Activated naive CD4-positive, alpha-beta T cell treated with anti-CD3 and anti-CD28 coated beads, Interleukin-2, amount 10 ng/mL, durations not matched to agents 7 days and 5 days (primary cell): ENCODE measurements around the gene CLCNKA.
A peak's percentile ranks its signal among the peaks of the same experiment; 100 is the strongest.
"Not testable (repeated sequence)": the region's sequence is repeated elsewhere in the genome, so short reads cannot be mapped to it uniquely, and the experiment has no call there.

Experiments used
- CTCF ChIA-PET: fragments of 350-600 bp; sonication (Branson Sonifier 250); formaldehyde crosslinking; loops from one replicate; lab custom pipeline; 2021; ENCODE audit warnings: antibody characterized with exemption; lab: Charles Lee
- DNase-seq: peaks from one replicate; pipeline ENCODE4 v3.0.0-alpha.2; 2020
- H3K27ac Mint-ChIP-seq: one replicate; pipeline ENCODE4 v1.8.0; 2021; ENCODE audit warnings: mild to moderate bottlenecking, moderate library complexity, mixed read lengths
- H3K27me3 Mint-ChIP-seq: one replicate; pipeline ENCODE4 v1.8.0; 2021; ENCODE audit warnings: mild to moderate bottlenecking, mixed read lengths
- H3K36me3 Mint-ChIP-seq: one replicate; pipeline ENCODE4 v1.8.0; 2021; ENCODE audit warnings: mixed read lengths
- H3K4me1 Mint-ChIP-seq: one replicate; pipeline ENCODE4 v1.8.0; 2021; ENCODE audit warnings: mixed read lengths
- H3K4me3 Mint-ChIP-seq: one replicate; pipeline ENCODE4 v1.8.0; 2021; ENCODE audit warnings: mild to moderate bottlenecking, moderate library complexity, mixed read lengths
- H3K9me3 Mint-ChIP-seq: one replicate; pipeline ENCODE4 v1.8.0; 2021; ENCODE audit warnings: mixed read lengths

The CLCNKA gene

DNA sequence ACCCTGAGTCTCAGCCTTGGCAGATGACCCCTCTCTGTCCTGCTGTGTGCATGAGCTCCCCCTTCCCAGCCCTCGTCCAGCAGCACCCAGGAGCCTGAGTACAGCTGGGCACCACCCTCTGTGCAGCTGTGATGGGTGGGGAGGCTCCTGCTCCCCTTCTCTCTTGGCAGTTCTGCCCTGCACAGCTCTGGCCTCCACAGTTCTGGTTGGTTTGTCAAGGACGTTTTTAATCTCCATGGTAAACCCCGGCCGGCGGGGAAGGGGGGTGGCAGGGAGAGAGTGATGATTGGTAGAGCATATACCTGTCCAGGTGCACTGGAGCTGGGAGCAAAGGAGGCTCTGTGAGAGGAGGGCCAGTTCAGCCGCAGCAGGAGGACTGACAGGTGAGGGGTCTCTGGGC lies at the start of gene CLCNKA:
Gene CLCNKA (plus strand): TSS at position 356 of the 400 bp plus-strand sequence. CDS start 584 bp downstream, outside the sequence.
- no peak for DNase-seq
- Mint-ChIP-seq H3K27ac (no peak within 1 kb of the TSS), H3K9me3 (no peaks in the 10 kb centered on the region), H3K27me3 (peaks cover 47% of the 10 kb centered on the region), H3K4me3 (no peak within 1 kb of the TSS), H3K36me3 (no peaks in the 10 kb centered on the region), H3K4me1 (no peaks in the 10 kb centered on the region)
- CTCF ChIA-PET: interaction anchor here (1.1 kb wide), 1 partner anchor 11 kb away, joined by 3 read pairs; no protein-coding TSS in a partner anchor

DNA sequence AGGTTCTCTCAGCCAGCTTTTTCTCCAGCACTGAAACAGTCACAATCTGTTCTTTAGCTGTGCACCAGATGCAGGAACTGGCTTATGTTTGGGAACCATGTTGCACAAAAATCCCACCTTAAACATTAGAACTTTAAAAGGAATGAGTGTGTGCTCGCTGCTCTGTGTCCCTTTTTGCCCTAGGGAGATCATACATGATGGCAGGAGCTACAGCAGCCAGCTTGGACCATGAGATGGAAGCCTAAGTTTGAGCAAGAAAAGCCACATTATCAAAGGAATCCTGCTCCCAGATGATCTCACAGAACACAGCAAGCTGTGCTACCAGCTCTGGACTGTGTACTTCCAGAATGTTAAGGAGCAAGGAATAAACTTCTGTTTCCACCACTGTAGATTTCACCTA lies 49.4 kb upstream of the CLCNKA start:
- no peak overlapping the region for H3K27ac Mint-ChIP-seq
- peaks cover 46% of the 10 kb centered on the region for H3K36me3 Mint-ChIP-seq
- no peaks in the 10 kb centered on the region for H3K27me3 Mint-ChIP-seq
- no peak for DNase-seq
- no peak overlapping the region for H3K4me3 Mint-ChIP-seq
- peaks cover 44% of the 10 kb centered on the region for H3K4me1 Mint-ChIP-seq
- CTCF ChIA-PET: no interaction called here
- peaks cover 5% of the 10 kb centered on the region for H3K9me3 Mint-ChIP-seq

DNA sequence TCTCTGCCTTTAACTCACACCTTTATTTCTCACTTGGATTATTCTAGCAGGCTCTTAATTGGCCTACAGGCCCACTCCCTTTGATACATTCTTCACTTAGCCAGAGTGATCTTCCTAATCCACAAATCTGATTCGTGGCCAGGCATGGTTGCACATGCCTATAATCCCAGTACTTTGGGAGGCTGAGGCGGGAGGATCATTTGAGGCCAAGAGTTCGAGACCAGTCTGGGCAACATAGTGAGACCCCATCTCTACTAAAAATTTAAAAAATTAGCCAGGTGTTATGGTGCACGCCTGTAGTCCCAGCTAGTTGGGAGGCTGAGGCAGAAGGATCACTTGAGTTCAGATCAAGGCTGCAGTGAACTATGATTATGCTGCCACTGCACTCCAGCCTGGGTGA lies 48.1 kb upstream of the CLCNKA start:
- H3K36me3 Mint-ChIP-seq: peaks cover 37% of the 10 kb centered on the region
- no peak overlapping the region for H3K27ac Mint-ChIP-seq
- no peak overlapping the region for H3K4me3 Mint-ChIP-seq

DNA sequence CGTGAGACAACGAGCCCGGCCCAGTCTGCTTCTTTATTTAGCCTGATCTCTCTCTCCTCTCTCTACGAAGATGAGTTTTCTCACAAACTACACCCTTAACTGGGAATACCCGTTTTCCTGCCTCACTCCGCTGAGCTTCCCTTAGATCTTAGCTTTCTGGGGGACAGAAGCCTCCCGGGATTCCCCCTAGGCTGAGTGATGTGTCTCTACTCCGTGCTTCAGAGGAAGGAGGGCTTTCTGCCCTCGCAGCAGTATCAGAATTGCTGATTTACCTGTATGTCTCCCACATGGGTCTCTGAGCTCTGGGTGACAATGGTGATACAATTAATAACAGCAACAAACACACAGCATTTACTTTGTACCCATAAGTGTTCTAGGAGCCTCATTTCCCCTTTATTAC lies 47.0 kb upstream of the CLCNKA start:
- Mint-ChIP-seq H3K36me3 (peaks cover 32% of the 10 kb centered on the region), H3K27ac (peak overlapping the region; percentile 42), H3K4me1 (peaks cover 33% of the 10 kb centered on the region), H3K4me3 (peak overlapping the region; percentile 89), H3K27me3 (no peaks in the 10 kb centered on the region), H3K9me3 (peaks cover 5% of the 10 kb centered on the region)
- CTCF ChIA-PET: no interaction called here
- no peak for DNase-seq

More for the DNA sequence above, 48.1 kb upstream of the CLCNKA start:
- no peak for DNase-seq
- CTCF ChIA-PET: interaction anchor here (1.0 kb wide), 1 partner anchor 10 kb away, joined by 3 read pairs; no protein-coding TSS in a partner anchor
- Mint-ChIP-seq H3K9me3 (peaks cover 5% of the 10 kb centered on the region), H3K4me1 (peaks cover 33% of the 10 kb centered on the region), H3K27me3 (no peaks in the 10 kb centered on the region)

DNA sequence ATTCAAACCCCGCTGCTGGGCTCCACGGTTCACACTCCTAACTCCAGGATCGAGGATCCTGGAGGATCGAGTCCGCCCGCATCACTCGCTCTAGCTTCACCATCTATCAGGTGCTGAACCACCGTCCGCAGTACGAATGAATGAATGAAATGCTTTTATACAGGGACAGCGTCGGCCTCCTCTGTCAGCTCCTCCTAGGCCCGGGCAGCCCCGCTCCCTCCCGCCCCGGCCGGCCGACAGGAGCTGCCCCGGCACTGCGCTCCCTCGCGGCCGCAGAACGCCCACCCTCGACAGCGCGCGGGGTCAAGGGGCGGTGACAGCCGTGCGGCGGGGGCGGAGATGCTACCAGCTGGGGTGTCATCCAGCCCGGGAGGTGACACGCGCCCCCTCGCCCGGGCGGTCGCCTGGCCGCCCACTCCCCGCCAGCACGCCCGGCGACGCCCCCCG lies 46.5 kb upstream of the CLCNKA start:
- no peaks in the 10 kb centered on the region for H3K27me3 Mint-ChIP-seq
- H3K27ac Mint-ChIP-seq: peak overlapping the region; percentile 42
- DNase-seq: peak; percentile 78
- peaks cover 27% of the 10 kb centered on the region for H3K36me3 Mint-ChIP-seq
- peak overlapping the region; percentile 89 for H3K4me3 Mint-ChIP-seq
- CTCF ChIA-PET: interaction anchor here (0.5 to 1.5 kb wide), 4 partner anchors 15 to 160 kb away, joined by 3 to 10 read pairs (median 4); no protein-coding TSS in a partner anchor
- H3K4me1 Mint-ChIP-seq: peaks cover 33% of the 10 kb centered on the region
- peaks cover 5% of the 10 kb centered on the region for H3K9me3 Mint-ChIP-seq

DNA sequence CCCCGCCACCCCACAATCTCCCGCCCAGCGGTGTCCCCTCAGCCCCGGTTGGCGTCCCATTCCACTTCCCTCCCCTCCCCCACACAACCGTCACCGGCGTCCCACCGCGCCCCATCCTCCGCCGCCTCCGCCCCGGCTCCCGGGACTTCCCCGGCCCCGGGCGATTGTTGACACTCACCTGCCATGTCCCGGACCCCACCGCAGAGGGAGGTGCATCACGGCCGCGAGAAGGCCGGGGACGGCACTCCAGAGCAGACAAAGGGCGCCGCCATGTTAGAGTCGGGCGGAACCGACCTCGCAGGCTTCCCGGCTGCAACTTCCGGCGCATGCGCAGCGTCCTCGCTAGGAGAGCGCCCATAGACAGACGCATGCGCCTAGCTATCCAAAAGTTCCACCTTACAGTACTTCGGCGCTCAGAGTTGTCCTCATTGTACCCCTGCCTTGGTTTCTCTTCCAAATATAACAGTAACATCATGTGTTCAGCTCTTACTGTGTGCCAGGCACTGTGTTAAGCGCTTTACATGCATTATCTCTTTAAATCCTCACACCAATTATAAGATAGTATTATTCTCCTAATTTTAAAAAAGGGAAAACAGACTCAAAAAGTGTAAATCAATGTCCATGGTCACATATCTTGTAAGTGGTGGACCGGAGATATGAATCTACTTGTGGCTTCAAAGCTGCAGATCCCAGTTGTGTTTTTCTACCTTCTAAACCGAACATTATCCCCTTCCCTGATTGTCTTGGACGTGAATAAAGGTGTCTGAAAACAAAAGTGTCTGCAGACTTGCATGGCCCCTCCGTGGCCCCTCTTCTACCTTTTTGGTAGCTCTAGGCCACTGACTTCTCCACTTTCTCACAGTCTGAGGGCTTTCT lies 45.8 kb upstream of the CLCNKA start, which contains the start of gene ZBTB17:
Gene ZBTB17 (minus strand): TSS at position 297 of the 876 bp plus-strand sequence. CDS start 27,606 bp downstream, outside the sequence.
- peak; percentile 96 for DNase-seq
- H3K9me3 Mint-ChIP-seq: peaks cover 5% of the 10 kb centered on the region
- peak within 1 kb of the TSS; percentile 86 for H3K27ac Mint-ChIP-seq
- peaks cover 31% of the 10 kb centered on the region for H3K4me1 Mint-ChIP-seq
- H3K4me3 Mint-ChIP-seq: peak within 1 kb of the TSS; percentile 89
- H3K36me3 Mint-ChIP-seq: peaks cover 22% of the 10 kb centered on the region
- CTCF ChIA-PET: interaction anchor here (0.5 to 1.5 kb wide), 5 partner anchors 16 to 161 kb away, joined by 3 to 10 read pairs (median 4); no protein-coding TSS in a partner anchor
- H3K27me3 Mint-ChIP-seq: no peaks in the 10 kb centered on the region

DNA sequence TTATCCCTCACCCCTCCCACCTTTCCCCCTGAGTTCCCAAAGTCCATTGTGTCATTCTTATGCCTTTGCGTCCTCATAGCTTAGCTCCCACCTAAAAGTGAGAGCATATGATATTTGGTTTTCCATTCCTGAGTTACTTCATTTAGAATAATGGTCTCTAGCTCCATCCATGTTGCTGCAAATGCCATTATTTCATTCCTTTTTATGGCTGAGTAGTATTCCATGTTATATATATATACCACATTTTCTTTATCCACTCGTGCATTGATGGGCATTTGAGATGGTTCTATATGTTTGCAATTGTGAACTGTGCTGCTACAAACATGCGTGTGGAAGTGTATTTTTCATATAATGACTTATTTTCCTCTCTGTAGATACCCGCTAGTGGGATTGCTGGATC lies 43.9 kb upstream of the CLCNKA start:
- H3K9me3 Mint-ChIP-seq, H3K27ac Mint-ChIP-seq, H3K4me3 Mint-ChIP-seq, H3K27me3 Mint-ChIP-seq, DNase-seq, H3K36me3 Mint-ChIP-seq, CTCF ChIA-PET: not testable (repeated sequence)
- H3K4me1 Mint-ChIP-seq: peaks cover 27% of the 10 kb centered on the region

DNA sequence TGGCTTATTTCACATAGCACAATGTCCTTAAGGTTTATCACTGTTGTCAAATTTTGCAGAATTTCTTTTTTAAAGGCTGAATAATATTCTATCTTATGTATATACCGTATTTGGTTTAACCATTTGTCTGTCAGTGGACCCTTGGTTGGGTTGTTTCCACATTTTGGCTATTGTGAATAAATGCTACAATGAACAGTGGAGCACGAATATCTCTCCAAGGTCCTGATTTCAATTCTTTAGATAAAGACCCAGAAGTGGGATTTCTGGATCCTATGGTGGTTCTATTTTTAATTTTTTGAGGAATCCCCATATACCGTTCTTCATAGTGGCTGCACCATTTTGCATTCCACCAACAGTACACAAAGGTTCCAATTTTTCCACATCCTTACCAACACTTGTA lies 40.2 kb upstream of the CLCNKA start:
- DNase-seq: no peak
- Mint-ChIP-seq H3K27me3 (peaks cover 12% of the 10 kb centered on the region), H3K4me1 (peaks cover under 1% of the 10 kb centered on the region), H3K27ac (no peak overlapping the region), H3K36me3 (peaks cover 1% of the 10 kb centered on the region), H3K4me3 (no peak overlapping the region), H3K9me3 (peaks cover 2% of the 10 kb centered on the region)
- CTCF ChIA-PET: interaction anchor here (1.0 to 1.2 kb wide), 2 partner anchors 14 to 56 kb away, joined by 3 read pairs; no protein-coding TSS in a partner anchor

DNA sequence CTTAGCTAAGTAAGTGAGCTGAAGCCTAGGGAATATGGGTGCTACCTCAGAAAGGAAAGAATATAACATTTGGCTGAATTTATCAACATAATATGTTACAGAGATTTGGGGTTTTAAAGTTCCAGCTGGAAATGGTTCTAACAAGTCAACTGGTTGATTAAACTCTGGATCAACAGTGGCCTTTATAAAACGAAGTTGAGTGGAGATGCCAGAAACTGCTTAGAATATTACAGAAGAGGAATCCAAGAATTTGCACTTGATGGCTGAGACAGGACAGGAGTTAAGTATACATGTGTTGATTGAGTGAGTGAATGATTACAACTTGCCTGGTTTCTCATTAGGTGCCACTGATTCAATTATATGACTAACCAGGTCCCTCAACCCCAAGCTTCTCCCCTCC lies 38.6 kb upstream of the CLCNKA start:
- CTCF ChIA-PET: no interaction called here
- Mint-ChIP-seq H3K4me3 (no peak overlapping the region), H3K27me3 (peaks cover 12% of the 10 kb centered on the region), H3K4me1 (no peaks in the 10 kb centered on the region), H3K36me3 (no peaks in the 10 kb centered on the region), H3K27ac (no peak overlapping the region), H3K9me3 (no peaks in the 10 kb centered on the region)
- no peak for DNase-seq

DNA sequence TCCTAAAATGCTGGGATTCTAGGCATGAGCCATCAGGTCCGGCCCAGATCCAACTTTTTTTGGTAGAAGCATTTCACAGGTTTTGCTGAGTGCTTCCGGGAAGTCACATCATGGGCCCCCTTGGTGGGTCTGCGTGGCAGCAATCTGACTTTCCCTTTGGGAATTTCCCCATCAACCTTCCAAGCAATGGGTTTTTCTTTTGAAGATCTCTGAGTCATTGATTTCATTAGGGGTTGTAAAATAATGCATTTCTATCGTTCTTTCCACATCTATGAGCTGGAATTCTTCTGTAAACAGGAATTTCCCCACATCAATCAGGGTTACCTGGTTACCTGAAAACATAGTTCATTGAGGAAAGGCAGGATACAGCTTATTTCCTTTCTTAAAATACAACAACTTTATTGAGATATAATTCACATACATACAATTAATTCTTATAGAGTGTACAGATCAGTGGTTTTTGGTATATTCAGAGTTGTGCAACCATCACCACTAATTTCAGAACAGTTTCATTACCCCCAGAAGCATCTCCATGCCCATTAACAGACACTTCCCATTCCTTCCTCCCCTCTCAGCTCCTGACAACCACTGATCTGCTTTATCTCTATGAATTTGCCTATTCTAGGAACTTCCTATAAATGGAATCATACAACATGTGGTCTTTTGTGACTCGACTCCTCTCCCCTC lies 36.1 kb upstream of the CLCNKA start:
- no peak overlapping the region for H3K27ac Mint-ChIP-seq
- H3K36me3 Mint-ChIP-seq: no peaks in the 10 kb centered on the region
- no peaks in the 10 kb centered on the region for H3K4me1 Mint-ChIP-seq
- no peaks in the 10 kb centered on the region for H3K9me3 Mint-ChIP-seq
- peaks cover 25% of the 10 kb centered on the region for H3K27me3 Mint-ChIP-seq
- H3K4me3 Mint-ChIP-seq: no peak overlapping the region
- no peak for DNase-seq
- CTCF ChIA-PET: interaction anchor here (1.0 kb wide), 1 partner anchor 194 kb away, joined by 3 read pairs; no protein-coding TSS in a partner anchor

DNA sequence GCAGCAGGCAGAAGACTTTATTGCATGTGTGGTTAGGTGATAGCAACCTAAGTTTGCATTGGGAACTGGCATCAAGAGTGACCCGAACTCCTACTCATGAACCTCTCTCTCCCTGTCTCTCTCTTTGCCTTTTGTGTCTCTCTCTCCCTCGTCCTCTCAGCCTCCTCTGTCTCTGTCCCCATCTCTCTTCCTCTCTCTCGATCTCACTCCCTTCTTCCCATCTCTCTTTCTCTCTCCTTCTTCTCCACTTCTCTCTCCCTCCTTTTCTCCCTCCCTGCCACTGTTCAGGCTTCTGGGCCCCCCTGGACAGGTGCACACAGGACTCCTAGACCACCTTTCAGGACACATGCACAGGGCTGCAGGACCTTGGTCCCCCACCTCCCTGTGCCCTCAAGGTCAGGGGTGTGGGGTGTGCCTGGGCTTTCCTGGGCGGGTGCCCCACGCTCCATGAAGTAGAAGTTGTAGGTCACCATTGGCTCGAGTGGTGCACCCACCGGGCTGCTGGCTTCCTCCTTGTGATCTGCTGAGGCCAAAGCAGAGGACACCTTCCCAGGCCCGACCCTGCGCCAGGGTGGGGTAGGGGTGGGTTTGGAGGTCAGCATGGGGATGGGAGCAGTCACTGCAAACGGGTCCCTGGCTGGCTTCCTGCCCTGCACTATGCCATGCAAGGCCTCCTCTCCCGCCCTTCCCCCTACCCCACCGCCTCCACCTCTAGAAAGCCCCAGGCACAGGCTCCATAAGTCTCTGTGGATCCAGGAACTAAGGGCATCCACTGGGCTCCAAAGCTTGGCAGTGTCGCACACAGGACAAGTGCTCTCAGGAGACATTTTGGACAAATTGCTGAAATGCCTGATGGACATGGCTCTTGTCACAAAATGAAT lies 32.7 kb upstream of the CLCNKA start:
- CTCF ChIA-PET: no interaction called here
- H3K27ac Mint-ChIP-seq: no peak overlapping the region
- H3K9me3 Mint-ChIP-seq: no peaks in the 10 kb centered on the region

DNA sequence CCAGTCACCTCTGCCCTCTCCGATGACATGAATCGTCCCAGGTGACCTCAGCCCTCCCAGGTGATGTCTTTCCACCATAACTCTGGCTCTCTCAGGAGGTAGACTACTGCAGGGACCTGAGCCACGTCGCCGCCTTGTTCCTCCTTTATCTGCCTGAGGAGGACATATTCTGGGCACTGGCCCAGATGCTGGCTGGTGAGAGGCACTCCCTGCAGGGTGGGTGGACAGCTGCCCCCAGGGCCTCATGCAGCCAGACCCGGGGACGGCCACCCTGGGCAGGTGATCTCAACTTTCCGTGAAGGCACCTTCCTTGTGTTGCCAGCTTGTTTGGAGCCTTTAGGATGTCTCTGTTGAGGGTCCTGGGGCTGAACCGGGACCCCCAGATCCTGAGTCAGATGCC lies 32.1 kb upstream of the CLCNKA start:
- H3K9me3 Mint-ChIP-seq: no peaks in the 10 kb centered on the region
- no peak for DNase-seq

More for the DNA sequence above, 32.7 kb upstream of the CLCNKA start:
- peaks cover 19% of the 10 kb centered on the region for H3K27me3 Mint-ChIP-seq
- H3K4me3 Mint-ChIP-seq: no peak overlapping the region
- DNase-seq: no peak
- H3K4me1 Mint-ChIP-seq: no peaks in the 10 kb centered on the region
- H3K36me3 Mint-ChIP-seq: no peaks in the 10 kb centered on the region

DNA sequence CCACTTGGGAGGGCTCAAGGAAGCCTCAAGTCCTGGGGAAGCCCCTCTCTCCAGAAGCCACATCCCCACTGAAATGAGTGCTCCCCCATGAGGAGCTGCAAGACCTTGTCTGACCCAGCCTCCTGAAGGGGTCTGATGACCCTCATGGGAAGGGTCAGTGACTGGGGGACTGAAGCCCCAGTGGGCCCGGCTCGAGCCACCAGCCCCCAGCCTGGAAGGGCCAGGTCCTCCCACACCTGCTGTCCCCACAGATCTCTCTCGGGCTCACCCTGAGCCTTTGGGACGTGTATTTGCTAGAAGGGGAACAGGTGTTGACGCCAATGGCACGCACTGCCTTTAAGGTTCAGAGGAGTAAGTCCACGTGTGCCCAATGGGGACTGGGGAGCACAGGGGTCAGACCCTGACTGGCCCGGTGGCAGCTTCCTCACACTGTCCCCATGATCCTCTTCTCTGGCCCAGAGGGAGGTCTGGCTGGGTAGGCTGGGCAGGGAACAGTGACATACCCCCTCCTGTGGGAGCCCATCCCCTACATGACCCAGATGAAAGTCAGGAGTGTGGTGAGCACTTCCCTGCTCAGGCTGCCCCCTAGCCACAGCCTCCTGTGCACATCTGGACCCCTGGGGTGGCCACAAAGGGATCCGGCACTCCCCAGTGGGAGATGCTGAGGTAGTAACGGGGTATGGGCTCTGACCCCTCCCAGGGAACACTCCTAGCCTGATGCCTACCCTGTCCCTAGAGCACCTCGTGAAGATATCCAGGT lies 30.2 kb upstream of the CLCNKA start:
- no peak overlapping the region for H3K27ac Mint-ChIP-seq
- no peak for DNase-seq
- no peaks in the 10 kb centered on the region for H3K9me3 Mint-ChIP-seq
- no peaks in the 10 kb centered on the region for H3K4me1 Mint-ChIP-seq
- no peak overlapping the region for H3K4me3 Mint-ChIP-seq
- CTCF ChIA-PET: no interaction called here
- H3K27me3 Mint-ChIP-seq: peaks cover 16% of the 10 kb centered on the region
- H3K36me3 Mint-ChIP-seq: no peaks in the 10 kb centered on the region

More for the DNA sequence above, 32.1 kb upstream of the CLCNKA start:
- H3K4me1 Mint-ChIP-seq: no peaks in the 10 kb centered on the region
- peaks cover 16% of the 10 kb centered on the region for H3K27me3 Mint-ChIP-seq
- no peaks in the 10 kb centered on the region for H3K36me3 Mint-ChIP-seq
- H3K27ac Mint-ChIP-seq: no peak overlapping the region
- CTCF ChIA-PET: no interaction called here
- H3K4me3 Mint-ChIP-seq: no peak overlapping the region
